Keratinocyte (primary cell): ENCODE results near the gene PSMA1. TPM values are rescaled to one million over a fixed set of nuclear protein-coding genes. Genes with fewer than 3 reads are reported as not detected.

Experiments
- DNase-seq: peaks from one replicate; pipeline ENCODE4 v3.0.0-alpha.2; 2011; ENCODE audit warnings: low read depth, missing footprints, low spot score
- FAIRE-seq: peaks from 2 replicates; lab custom pipeline; 2011; peaks lifted over from hg19 to GRCh38; lab: Jason Lieb, UNC
- H2AFZ ChIP-seq: 2 replicates; pipeline ENCODE4 v1.6.0; 2012; ENCODE audit warnings: low read length, control low read depth, inconsistent platforms; ENCODE audit not compliant: control insufficient read depth
- H3K27ac ChIP-seq: 2 replicates; pipeline ENCODE4 v1.5.1; 2011; ENCODE audit warnings: low read length; ENCODE audit not compliant: control insufficient read depth, insufficient read depth
- H3K27me3 ChIP-seq: 3 replicates; pipeline ENCODE4 v1.6.0; 2011; ENCODE audit warnings: low read length; ENCODE audit not compliant: control insufficient read depth, insufficient read depth; ENCODE audit errors: extremely low read depth
- H3K36me3 ChIP-seq, 2 experiments: 2 replicates in 1 of 2; 3 replicates in 1 of 2; pipeline ENCODE4 v1.5.1; 2011; ENCODE audit warnings: low read length in 2 of 2, mild to moderate bottlenecking in 1 of 2; ENCODE audit not compliant: control insufficient read depth in 2 of 2, insufficient read depth in 2 of 2; ENCODE audit errors: extremely low read depth in 1 of 2
- H3K4me1 ChIP-seq: 3 replicates; pipeline ENCODE4 v1.5.1; 2011; ENCODE audit warnings: low read length; ENCODE audit not compliant: control insufficient read depth, insufficient read depth; ENCODE audit errors: extremely low read depth
- H3K4me2 ChIP-seq: 3 replicates; pipeline ENCODE4 v1.6.0; 2011; ENCODE audit warnings: low read depth, low read length; ENCODE audit not compliant: control insufficient read depth, insufficient read depth; ENCODE audit errors: extremely low read depth
- H3K4me3 ChIP-seq, 3 experiments: fragments of 200-600 bp in 1 of 3; sonication (generic) in 1 of 3; 2 replicates in 2 of 3; 3 replicates in 1 of 3; pipeline ENCODE4 v1.5.1; 2011 to 2016; ENCODE audit warnings: low read length in 3 of 3, mild to moderate bottlenecking in 3 of 3, control low read depth in 2 of 3, inconsistent platforms in 1 of 3, low read depth in 1 of 3, mixed read lengths in 1 of 3, mixed run types in 1 of 3, moderate library complexity in 1 of 3; ENCODE audit not compliant: control insufficient read depth in 2 of 3, insufficient read depth in 2 of 3; ENCODE audit errors: extremely low read depth in 1 of 3
- H3K79me2 ChIP-seq: 2 replicates; pipeline ENCODE4 v1.6.0; 2012; ENCODE audit warnings: low read length; ENCODE audit not compliant: control insufficient read depth, insufficient read depth
- H3K9ac ChIP-seq: 3 replicates; pipeline ENCODE4 v1.6.0; 2011; ENCODE audit warnings: low read length; ENCODE audit not compliant: control insufficient read depth, insufficient read depth; ENCODE audit errors: extremely low read depth
- H3K9me1 ChIP-seq: 3 replicates; pipeline ENCODE4 v1.6.0; 2011; ENCODE audit warnings: low read length; ENCODE audit not compliant: control insufficient read depth, insufficient read depth; ENCODE audit errors: extremely low read depth
- H3K9me3 ChIP-seq: 2 replicates; pipeline ENCODE4 v1.5.1; 2012; ENCODE audit warnings: low read depth, low read length; ENCODE audit not compliant: control insufficient read depth
- H4K20me1 ChIP-seq: 3 replicates; pipeline ENCODE4 v1.6.0; 2011; ENCODE audit warnings: low read length; ENCODE audit not compliant: control insufficient read depth, insufficient read depth; ENCODE audit errors: extremely low read depth
- CTCF ChIP-seq, 3 experiments: IDR thresholded peaks in 1 of 3; conservative IDR thresholded peaks in 1 of 3; optimal IDR thresholded peaks in 1 of 3; 2 replicates in 2 of 3; 3 replicates in 1 of 3; pipeline versions ENCODE3 to v1.5.1; 2011; ENCODE audit warnings: low read length in 3 of 3, mild to moderate bottlenecking in 3 of 3, moderate library complexity in 2 of 3, control low read depth in 1 of 3, inconsistent platforms in 1 of 3; ENCODE audit not compliant: insufficient read depth in 2 of 3; ENCODE audit errors: extremely low read depth in 1 of 3
- EZH2 ChIP-seq: IDR thresholded peaks from one replicate; pipeline ENCODE4 v1.6.1; 2012; ENCODE audit warnings: inconsistent platforms, mild to moderate bottlenecking, low read length, moderate library complexity
- dilution Hi-C: fragments of 300-500 bp; cut with MboI; formaldehyde crosslinking; loops from one replicate; pipeline ENCODE4 v1.7.0; 2020; ENCODE audit warnings: low sequenced_read_pairs; ENCODE audit not compliant: extremely low pct_ligation_motif_present
- polyA plus RNA-seq, 5 experiments: library from polyadenylated mRNA; depleted of rRNA in 3 of 5; stranded (reverse) in 3 of 5; stranded (forward) in 1 of 5; unstranded in 1 of 5; fragments of >200 nt; gene quantifications; 1 replicate in 1 of 5; 2 replicates in 3 of 5; 3 replicates in 1 of 5; pipeline versions ENCODE4 v1.2.1 to v1.2.3, GENCODE V29; 2011 to 2012; ENCODE audit warnings: missing spikeins in 2 of 5, low read depth in 1 of 5, low replicate concordance in 1 of 5

PSMA1 gene
- polyA plus RNA-seq, 1 donor (not counting 4 experiments of a cell fraction or from before 2014, with no cell fraction given): 293 TPM

GRCh38 chr11:14499560-14500180 is 20.5 kb downstream of the PSMA1 start, which contains the start of gene COPB1:
Gene COPB1 (minus strand): TSS chr11:14499811. CDS start chr11:14498928, 883 bp downstream.
- dilution Hi-C loops: no loop called here
- peak within 1 kb of the TSS; percentile 84 for H3K4me2 ChIP-seq
- H3K9me1 ChIP-seq: no peaks in the 10 kb centered on the region
- peaks cover 4% of the 10 kb centered on the region for H3K4me1 ChIP-seq
- peak within 1 kb of the TSS; percentile 74 for H3K27ac ChIP-seq
- no peak for TF ChIP-seq CTCF (optimal IDR thresholded peaks at IDR 0.05 in 1 of 3, IDR thresholded peaks at IDR 0.05 in 1 of 3, conservative IDR thresholded peaks at IDR 0.05 in 1 of 3; ENCODE audit: extremely low read depth in 1 of 3, insufficient read depth in 2 of 3, low read length in 3 of 3)
- no peak for TF ChIP-seq EZH2
- H3K79me2 ChIP-seq: peaks cover 41% of the 10 kb centered on the region
- H3K9ac ChIP-seq: peak within 1 kb of the TSS; percentile 83
- no peaks in the 10 kb centered on the region for H3K27me3 ChIP-seq
- peak within 1 kb of the TSS; percentile 71 for H2AFZ ChIP-seq
- DNase-seq: peak; percentile 53
- no peak for FAIRE-seq
- no peaks in the 10 kb centered on the region for H3K9me3 ChIP-seq
- peak within 1 kb of the TSS; percentile 85 to 98 (median 95) for H3K4me3 ChIP-seq
- H4K20me1 ChIP-seq: no peaks in the 10 kb centered on the region
- H3K36me3 ChIP-seq: peaks cover 7 to 13% of the 10 kb centered on the region in 2 experiments

- DNase-seq (no peak), FAIRE-seq (no peak)
- peak overlapping the region; percentile 83 for H3K9ac ChIP-seq
- H3K27ac ChIP-seq: peak overlapping the region; percentile 74
- peaks cover 41% of the 10 kb centered on the region for H3K79me2 ChIP-seq
- peak overlapping the region; percentile 65 for H2AFZ ChIP-seq
- dilution Hi-C loops: no loop called here
- H3K36me3 ChIP-seq: peaks cover 5 to 9% of the 10 kb centered on the region in 2 experiments
- peak overlapping the region; percentile 80 for H3K4me2 ChIP-seq
- no peaks in the 10 kb centered on the region for H3K9me1 ChIP-seq
- H3K4me1 ChIP-seq: peaks cover 4% of the 10 kb centered on the region
- H3K27me3 ChIP-seq: no peaks in the 10 kb centered on the region
- no peak for TF ChIP-seq CTCF (optimal IDR thresholded peaks at IDR 0.05 in 1 of 3, IDR thresholded peaks at IDR 0.05 in 1 of 3, conservative IDR thresholded peaks at IDR 0.05 in 1 of 3; ENCODE audit: extremely low read depth in 1 of 3, insufficient read depth in 2 of 3, low read length in 3 of 3)
- no peak for TF ChIP-seq EZH2
- H3K4me3 ChIP-seq: peak overlapping the region; percentile 85 to 98 (median 95)
- H3K9me3 ChIP-seq: no peaks in the 10 kb centered on the region
- no peaks in the 10 kb centered on the region for H4K20me1 ChIP-seq
These were observed 21.0 kb downstream of the PSMA1 start for GRCh38 chr11:14499178-14499559.
